GM23338 (cell line): Measurements from ENCODE around the gene MAP1S. TPM values are rescaled to one million over a fixed set of nuclear protein-coding genes. Genes with fewer than 3 reads are reported as not detected.

Experiments
- ATAC-seq: fragments of 200-7000 bp; cut with Tn5 transposase; 3 replicates; pipeline ENCODE4 v1.9.1; 2020
- DNase-seq: peaks from one replicate; pipeline ENCODE4 v3.0.0-alpha.2; 2015; ENCODE audit warnings: low spot score
- H2AFZ ChIP-seq: fragments of 200-600 bp; sonication (generic); 2 replicates; pipeline ENCODE4 v1.8.0; 2016; ENCODE audit warnings: antibody characterized with exemption, mild to moderate bottlenecking, moderate library complexity
- H3F3A ChIP-seq: fragments of 200-600 bp; sonication (generic); replicated peaks from 2 replicates; pipeline ENCODE4 v1.8.0; 2017; ENCODE audit warnings: antibody characterized with exemption, mixed run types, low read depth
- H3K27ac ChIP-seq: fragments of 200-600 bp; sonication (generic); 2 replicates; pipeline ENCODE4 v1.6.1; 2016; ENCODE audit warnings: low read depth
- H3K27me3 ChIP-seq: fragments of 200-600 bp; sonication (generic); 2 replicates; pipeline ENCODE4 v1.8.0; 2016; ENCODE audit warnings: mild to moderate bottlenecking, mixed run types, moderate library complexity; ENCODE audit not compliant: insufficient read depth
- H3K36me3 ChIP-seq: fragments of 200-600 bp; sonication (generic); 2 replicates; pipeline ENCODE4 v1.8.0; 2016; ENCODE audit warnings: mild to moderate bottlenecking; ENCODE audit not compliant: insufficient read depth
- H3K4me1 ChIP-seq: fragments of 200-600 bp; sonication (generic); 2 replicates; pipeline ENCODE4 v1.8.0; 2016; ENCODE audit warnings: mild to moderate bottlenecking, moderate library complexity; ENCODE audit not compliant: insufficient read depth
- H3K4me2 ChIP-seq: fragments of 200-600 bp; sonication (generic); 2 replicates; pipeline ENCODE4 v1.7.1; 2017; ENCODE audit warnings: mixed run types
- H3K4me3 ChIP-seq: fragments of 200-600 bp; sonication (generic); 2 replicates; pipeline ENCODE4 v1.6.1; 2016; ENCODE audit warnings: mixed run types
- H3K79me2 ChIP-seq: fragments of 200-600 bp; sonication (generic); replicated peaks from 2 replicates; pipeline ENCODE4 v1.8.0; 2017; ENCODE audit warnings: mild to moderate bottlenecking; ENCODE audit not compliant: insufficient read depth
- H3K9me2 ChIP-seq: fragments of 200-600 bp; sonication (generic); 2 replicates; pipeline ENCODE4 v1.8.0; 2017; ENCODE audit not compliant: insufficient read depth
- H4K20me1 ChIP-seq: fragments of 200-600 bp; sonication (generic); replicated peaks from 2 replicates; pipeline ENCODE4 v1.8.0; 2017; ENCODE audit warnings: mild to moderate bottlenecking; ENCODE audit not compliant: insufficient read depth
- H3K27ac Mint-ChIP-seq: 2 replicates; pipeline ENCODE4 v1.8.0; 2020; ENCODE audit warnings: inconsistent platforms, mild to moderate bottlenecking, moderate library complexity, mixed read lengths
- H3K27me3 Mint-ChIP-seq: 3 replicates; pipeline ENCODE4 v1.8.0; 2022; ENCODE audit warnings: low read depth, mild to moderate bottlenecking, moderate library complexity, mixed read lengths, inconsistent platforms; ENCODE audit not compliant: insufficient read depth, poor library complexity
- H3K36me3 Mint-ChIP-seq: 3 replicates; pipeline ENCODE4 v1.8.0; 2021; ENCODE audit warnings: low read depth, mild to moderate bottlenecking, inconsistent platforms, moderate library complexity, mixed read lengths
- H3K4me1 Mint-ChIP-seq: 3 replicates; pipeline ENCODE4 v1.8.0; 2020; ENCODE audit warnings: mild to moderate bottlenecking, inconsistent platforms, mixed read lengths
- H3K4me3 Mint-ChIP-seq: 3 replicates; pipeline ENCODE4 v1.8.0; 2021; ENCODE audit warnings: moderate library complexity, mild to moderate bottlenecking, inconsistent platforms, mixed read lengths
- H3K9me3 Mint-ChIP-seq: 3 replicates; pipeline ENCODE4 v1.8.0; 2020; ENCODE audit warnings: moderate library complexity, mild to moderate bottlenecking, inconsistent platforms, mixed read lengths
- CREB1 ChIP-seq: fragments of 250-450 bp; sonication (Bioruptor Pico); IDR thresholded peaks from 2 replicates; pipeline ENCODE4 v1.5.0; 2020; ENCODE audit warnings: low read depth, mild to moderate bottlenecking, moderate library complexity
- EZH2 ChIP-seq: fragments of 200-600 bp; sonication (generic); IDR thresholded peaks from one replicate; pipeline ENCODE4 v1.8.0; 2017; ENCODE audit warnings: antibody characterized with exemption, mild to moderate bottlenecking, low read depth; ENCODE audit not compliant: unreplicated experiment
- EZH2phosphoT487 ChIP-seq: fragments of 200-600 bp; sonication (generic); IDR thresholded peaks from one replicate; pipeline ENCODE4 v1.8.1; 2018; ENCODE audit warnings: antibody characterized with exemption; ENCODE audit not compliant: unreplicated experiment
- JUNB ChIP-seq: IDR thresholded peaks from one replicate; pipeline ENCODE4 v1.6.1; 2016; ENCODE audit warnings: antibody characterized with exemption; ENCODE audit not compliant: unreplicated experiment
- POLR2AphosphoS5 ChIP-seq: IDR thresholded peaks from 2 replicates; pipeline ENCODE4 v1.6.1; 2016; ENCODE audit warnings: antibody characterized with exemption, low read depth
- ZNF114 ChIP-seq: fragments of 250-450 bp; sonication (Bioruptor Pico); IDR thresholded peaks from 2 replicates; pipeline ENCODE4 v1.5.0; 2020; ENCODE audit warnings: mild to moderate bottlenecking, moderate library complexity
- ZNF462 ChIP-seq: fragments of 250-450 bp; sonication (Bioruptor Pico); IDR thresholded peaks from 2 replicates; pipeline ENCODE4 v1.5.0; 2020; ENCODE audit warnings: mild to moderate bottlenecking, moderate library complexity
- polyA plus RNA-seq: library from polyadenylated mRNA; unstranded; fragments of >200 nt; fragmentation: Nextera tagmentation; extraction: Ambion mirVana; gene quantifications from 2 replicates; pipeline ENCODE4 v1.2.1, GENCODE V29; 2016
- total RNA-seq: library from RNA; depleted of rRNA; stranded (reverse); fragments of >200 nt; shearing (Covaris generic); gene quantifications from 2 replicates; pipeline ENCODE4 v1.2.3, GENCODE V29; 2014

Gene MAP1S
- total and polyA plus RNA-seq, 2 experiments from 2014 or later, result 102 to 104 TPM

- no peak for DNase-seq
- Mint-ChIP-seq H3K4me1 (peaks cover 29% of the 10 kb centered on the region), H3K9me3 (no peaks in the 10 kb centered on the region), H3K27me3 (peaks cover 7% of the 10 kb centered on the region), H3K27ac (peak overlapping the region; percentile 71), H3K4me3 (peak overlapping the region; percentile 83), H3K36me3 (peaks cover 16% of the 10 kb centered on the region)
- Histone ChIP-seq H3K4me2 (peak overlapping the region; percentile 82), H3K9me2 (no peaks in the 10 kb centered on the region), H3K27me3 (no peaks in the 10 kb centered on the region), H4K20me1 (peaks cover 18% of the 10 kb centered on the region), H3K36me3 (no peaks in the 10 kb centered on the region), H3F3A (0 out of 2 replicates have a peak, but pooled peaks cover 5% of the 10 kb centered on the region), H3K4me3 (peak overlapping the region; percentile 91), H2AFZ (peak overlapping the region; percentile 94; the same call in 1 of the 2 replicates), H3K79me2 (peaks cover 32% of the 10 kb centered on the region), H3K27ac (peak overlapping the region; percentile 66; the same call in 1 of the 2 replicates), H3K4me1 (peaks cover 14% of the 10 kb centered on the region; the same call in 1 of the 2 replicates)
- no peak for TF ChIP-seq POLR2AphosphoS5
- peak; percentile 8 for ATAC-seq
Observed at GRCh38 chr19:17718550-17718946, 732 bp upstream of the MAP1S start.

GRCh38 chr19:17719730-17720400 lies 585 bp downstream of the MAP1S start:
- H3K27ac Mint-ChIP-seq, result peak overlapping the region; percentile 12; the same call in 1 of the 2 replicates
- ATAC-seq, result peak; percentile 15
- peak overlapping the region; percentile 74 for H3K4me3 Mint-ChIP-seq
- Histone ChIP-seq H3K4me3 (peak overlapping the region; percentile 91), H3K79me2 (peaks cover 32% of the 10 kb centered on the region), H3K27me3 (no peaks in the 10 kb centered on the region), H3K36me3 (no peaks in the 10 kb centered on the region), H2AFZ (no peak overlapping the region), H3K27ac (no peak overlapping the region), H3K9me2 (no peaks in the 10 kb centered on the region), H3K4me1 (peaks cover 14% of the 10 kb centered on the region; the same call in 1 of the 2 replicates), H3K4me2 (peak overlapping the region; percentile 94), H4K20me1 (peaks cover 18% of the 10 kb centered on the region), H3F3A (0 out of 2 replicates have a peak, but pooled peaks cover 5% of the 10 kb centered on the region)
- peaks cover 27% of the 10 kb centered on the region for H3K36me3 Mint-ChIP-seq
- H3K9me3 Mint-ChIP-seq, result no peaks in the 10 kb centered on the region
- TF ChIP-seq EZH2, result no peak
- no peak for TF ChIP-seq ZNF462
- TF ChIP-seq ZNF114, result no peak
- no peak for TF ChIP-seq EZH2phosphoT487
- no peak for TF ChIP-seq POLR2AphosphoS5
- no peak for TF ChIP-seq CREB1
- TF ChIP-seq JUNB, result no peak
- H3K27me3 Mint-ChIP-seq, result peaks cover 7% of the 10 kb centered on the region
- DNase-seq, result peak; percentile 43
- H3K4me1 Mint-ChIP-seq, result peaks cover 29% of the 10 kb centered on the region
